Trophoblast cell (in vitro differentiated cells and primary cell): Measurements from ENCODE around the gene ANKMY1.

Source experiments
- DNase-seq, 2 donors: peaks; one replicate each; pipeline ENCODE4 v3.0.0-alpha.2; 2016
- H2AFZ ChIP-seq: 2 replicates; pipeline ENCODE4 v1.6.1; 2013; ENCODE audit warnings: low read length, moderate library complexity, mild to moderate bottlenecking; ENCODE audit not compliant: insufficient read depth, poor library complexity
- H2AK5ac ChIP-seq: 2 replicates; pipeline ENCODE4 v1.6.1; 2013; ENCODE audit warnings: mild to moderate bottlenecking, low read length
- H2BK120ac ChIP-seq: 2 replicates; pipeline ENCODE4 v1.6.1; 2013; ENCODE audit warnings: low read length, mild to moderate bottlenecking, moderate library complexity; ENCODE audit not compliant: insufficient read depth, poor library complexity
- H2BK12ac ChIP-seq: 2 replicates; pipeline ENCODE4 v1.6.1; 2013; ENCODE audit warnings: mild to moderate bottlenecking, low read length, moderate library complexity
- H2BK5ac ChIP-seq: 2 replicates; pipeline ENCODE4 v1.6.1; 2013; ENCODE audit warnings: low read length, low read depth, moderate library complexity, mild to moderate bottlenecking; ENCODE audit not compliant: poor library complexity
- H3K14ac ChIP-seq: 2 replicates; pipeline ENCODE4 v1.6.1; 2013; ENCODE audit warnings: mild to moderate bottlenecking, low read length
- H3K18ac ChIP-seq: 2 replicates; pipeline ENCODE4 v1.6.1; 2013; ENCODE audit warnings: mild to moderate bottlenecking, low read length
- H3K23ac ChIP-seq: 2 replicates; pipeline ENCODE4 v1.6.1; 2013; ENCODE audit warnings: low read length
- H3K27ac ChIP-seq: 2 replicates; pipeline ENCODE4 v1.5.1; 2013; ENCODE audit warnings: low read depth, mild to moderate bottlenecking, inconsistent platforms, low read length, moderate library complexity
- H3K27me3 ChIP-seq: 2 replicates; pipeline ENCODE4 v1.6.1; 2013; ENCODE audit warnings: inconsistent platforms, mild to moderate bottlenecking, low read length, moderate library complexity; ENCODE audit not compliant: insufficient read depth
- H3K36me3 ChIP-seq, 2 experiments: 1 replicate in 1 of 2; 2 replicates in 1 of 2; pipeline ENCODE4 v1.6.1; 2013; ENCODE audit warnings: low read length in 2 of 2, mild to moderate bottlenecking in 2 of 2, moderate library complexity in 1 of 2; ENCODE audit not compliant: insufficient read depth in 2 of 2, control insufficient read depth in 1 of 2
- H3K4ac ChIP-seq: 2 replicates; pipeline ENCODE4 v1.6.1; 2013; ENCODE audit warnings: low read depth, mild to moderate bottlenecking, low read length, moderate library complexity
- H3K4me1 ChIP-seq, 2 experiments: 1 replicate in 1 of 2; 2 replicates in 1 of 2; pipeline ENCODE4 v1.6.1; 2013; ENCODE audit warnings: low read length in 2 of 2, mild to moderate bottlenecking in 2 of 2, moderate library complexity in 1 of 2; ENCODE audit not compliant: insufficient read depth in 2 of 2, control insufficient read depth in 1 of 2
- H3K4me2 ChIP-seq: 2 replicates; pipeline ENCODE4 v1.6.1; 2013; ENCODE audit warnings: inconsistent platforms, mild to moderate bottlenecking, low read length, moderate library complexity
- H3K4me3 ChIP-seq: 2 replicates; pipeline ENCODE4 v1.5.1; 2013; ENCODE audit warnings: mild to moderate bottlenecking, low read depth, low read length, inconsistent platforms
- H3K79me1 ChIP-seq: one replicate; pipeline ENCODE4 v1.6.1; 2013; ENCODE audit warnings: low read length
- H3K79me2 ChIP-seq: 2 replicates; pipeline ENCODE4 v1.6.1; 2013; ENCODE audit warnings: low read length, mild to moderate bottlenecking; ENCODE audit not compliant: control insufficient read depth, insufficient read depth, poor library complexity
- H3K9ac ChIP-seq: 2 replicates; pipeline ENCODE4 v1.6.1; 2013; ENCODE audit warnings: mild to moderate bottlenecking, low read length
- H3K9me3 ChIP-seq: 2 replicates; pipeline ENCODE4 v1.6.1; 2013; ENCODE audit warnings: low read depth, mild to moderate bottlenecking, control low read depth, inconsistent platforms, low read length; ENCODE audit not compliant: insufficient read depth
- H4K12ac ChIP-seq: 2 replicates; pipeline ENCODE4 v1.6.1; 2013; ENCODE audit warnings: low read depth, mild to moderate bottlenecking, low read length, moderate library complexity
- H4K8ac ChIP-seq: 2 replicates; pipeline ENCODE4 v1.6.1; 2013; ENCODE audit warnings: low read depth, mild to moderate bottlenecking, low read length, moderate library complexity
- H4K91ac ChIP-seq: one replicate; pipeline ENCODE4 v1.6.1; 2013; ENCODE audit warnings: low read depth, mild to moderate bottlenecking, low read length, moderate library complexity
- whole genome bisulfite sequencing: extraction: QIAGEN DNeasy Blood & Tissue Kit; methylation state at CpG from one replicate; pipeline ENCODE4 v1.1.7; 2013; ENCODE audit warnings: missing lambda C conversion rate; ENCODE audit not compliant: insufficient read length, insufficient coverage; ENCODE audit errors: extremely low coverage; 5-methylcytosine and 5-hydroxymethylcytosine counted together

The ANKMY1 gene

GRCh38 chr2:240604291-240604938 is 46.6 kb upstream of the ANKMY1 start:
- H3K18ac ChIP-seq, result no peak overlapping the region
- no peaks in the 10 kb centered on the region for H3K27me3 ChIP-seq
- H3K4me1 ChIP-seq, result no peaks in the 10 kb centered on the region
- peaks cover 2% of the 10 kb centered on the region for H3K9me3 ChIP-seq
- no peaks in the 10 kb centered on the region for H3K79me1 ChIP-seq
- H3K27ac ChIP-seq, result no peak overlapping the region
- no peak overlapping the region for H4K91ac ChIP-seq
- no peak overlapping the region for H2BK120ac ChIP-seq
- no peak overlapping the region for H4K8ac ChIP-seq
- no peak overlapping the region for H3K14ac ChIP-seq
- H3K9ac ChIP-seq, result no peak overlapping the region
- no peak overlapping the region for H3K23ac ChIP-seq
- peak in 1 of 2 donors; percentile 56 for DNase-seq
- H2AK5ac ChIP-seq, result no peak overlapping the region
- no peak overlapping the region for H2BK5ac ChIP-seq
- no peak overlapping the region for H2BK12ac ChIP-seq
- H3K36me3 ChIP-seq, result peaks cover 4% of the 10 kb centered on the region in 2 experiments
- no peak overlapping the region for H3K4ac ChIP-seq
- no peaks in the 10 kb centered on the region for H3K79me2 ChIP-seq
- WGBS, result no CpG with 5 or more reads among the region's 11 CpGs
- H3K4me3 ChIP-seq, result no peak overlapping the region
- no peak overlapping the region for H4K12ac ChIP-seq
- no peak overlapping the region for H3K4me2 ChIP-seq
- H2AFZ ChIP-seq, result no peak overlapping the region

GRCh38 chr2:240603846-240604245 is 46.1 kb upstream of the ANKMY1 start:
- H3K9ac ChIP-seq, result no peak overlapping the region
- no peak overlapping the region for H4K91ac ChIP-seq
- H3K18ac ChIP-seq, result no peak overlapping the region
- H3K79me2 ChIP-seq, result no peaks in the 10 kb centered on the region
- H3K27ac ChIP-seq, result no peak overlapping the region
- no peaks in the 10 kb centered on the region for H3K27me3 ChIP-seq
- peaks cover 7% of the 10 kb centered on the region in 2 experiments for H3K36me3 ChIP-seq
- H2BK5ac ChIP-seq, result no peak overlapping the region
- no peaks in the 10 kb centered on the region for H3K4me1 ChIP-seq
- no peak overlapping the region for H3K23ac ChIP-seq
- no peak overlapping the region for H2AK5ac ChIP-seq
- H2AFZ ChIP-seq, result no peak overlapping the region
- WGBS, result no CpG with 5 or more reads among the region's 10 CpGs
- no peak for DNase-seq
- no peak overlapping the region for H2BK12ac ChIP-seq
- H3K79me1 ChIP-seq, result no peaks in the 10 kb centered on the region
- no peak overlapping the region for H2BK120ac ChIP-seq
- H4K8ac ChIP-seq, result no peak overlapping the region
- no peak overlapping the region for H3K4me2 ChIP-seq
- H3K14ac ChIP-seq, result no peak overlapping the region
- H3K9me3 ChIP-seq, result peaks cover 2% of the 10 kb centered on the region
- no peak overlapping the region for H3K4me3 ChIP-seq
- H3K4ac ChIP-seq, result no peak overlapping the region
- no peak overlapping the region for H4K12ac ChIP-seq

- DNase-seq, result no peak
- no peak overlapping the region for H4K8ac ChIP-seq
- no peak overlapping the region for H3K4me3 ChIP-seq
- no peak overlapping the region for H4K91ac ChIP-seq
- no peak overlapping the region for H3K18ac ChIP-seq
- H3K9ac ChIP-seq, result no peak overlapping the region
- H3K27ac ChIP-seq, result no peak overlapping the region
- no peak overlapping the region for H3K4ac ChIP-seq
- peaks cover 2% of the 10 kb centered on the region for H3K9me3 ChIP-seq
- no peak overlapping the region for H2BK12ac ChIP-seq
- H2AK5ac ChIP-seq, result no peak overlapping the region
- no peaks in the 10 kb centered on the region for H3K4me1 ChIP-seq
- peaks cover 12 to 13% of the 10 kb centered on the region in 2 experiments for H3K36me3 ChIP-seq
- H3K79me1 ChIP-seq, result no peaks in the 10 kb centered on the region
- H3K79me2 ChIP-seq, result no peaks in the 10 kb centered on the region
- no peak overlapping the region for H3K14ac ChIP-seq
- no peak overlapping the region for H4K12ac ChIP-seq
- no peak overlapping the region for H3K23ac ChIP-seq
- no CpG with 5 or more reads among the region's 22 CpGs for WGBS
- H2AFZ ChIP-seq, result no peak overlapping the region
- no peak overlapping the region for H2BK5ac ChIP-seq
- no peaks in the 10 kb centered on the region for H3K27me3 ChIP-seq
- H2BK120ac ChIP-seq, result no peak overlapping the region
- no peak overlapping the region for H3K4me2 ChIP-seq
Measured at GRCh38 chr2:240603081-240603835, 45.5 kb upstream of the ANKMY1 start.

- Histone ChIP-seq H2AK5ac (no peak overlapping the region), H3K27ac (no peak overlapping the region), H3K4ac (no peak overlapping the region), H2BK12ac (no peak overlapping the region), H3K18ac (no peak overlapping the region), H3K27me3 (no peaks in the 10 kb centered on the region), H3K14ac (no peak overlapping the region), H3K9ac (no peak overlapping the region), H3K4me1 (no peaks in the 10 kb centered on the region), H3K79me1 (no peaks in the 10 kb centered on the region), H4K91ac (no peak overlapping the region), H3K23ac (no peak overlapping the region), H3K9me3 (peaks cover 2% of the 10 kb centered on the region), H3K4me3 (no peak overlapping the region), H2BK120ac (no peak overlapping the region), H4K12ac (no peak overlapping the region), H2BK5ac (no peak overlapping the region), H2AFZ (no peak overlapping the region), H3K36me3 (peaks cover 16 to 18% of the 10 kb centered on the region in 2 experiments), H4K8ac (no peak overlapping the region), H3K79me2 (no peaks in the 10 kb centered on the region), H3K4me2 (no peak overlapping the region)
- no peak for DNase-seq
- WGBS, result no CpG with 5 or more reads among the region's 32 CpGs
Measured at GRCh38 chr2:240602266-240603050, 44.7 kb upstream of the ANKMY1 start.
